GM19351 (cell line): ENCODE results near the gene ROR2.
"Not testable (repeated sequence)": the region's sequence is repeated elsewhere in the genome, so short reads cannot be mapped to it uniquely, and the experiment has no call there.

Experiments
- ATAC-seq: cut with Tn5 transposase; IDR thresholded peaks from one replicate; pipeline ENCODE4 v1.9.1; 2021; ENCODE audit warnings: mild to moderate bottlenecking, moderate library complexity; ENCODE audit not compliant: unreplicated experiment

ROR2 gene

DNA sequence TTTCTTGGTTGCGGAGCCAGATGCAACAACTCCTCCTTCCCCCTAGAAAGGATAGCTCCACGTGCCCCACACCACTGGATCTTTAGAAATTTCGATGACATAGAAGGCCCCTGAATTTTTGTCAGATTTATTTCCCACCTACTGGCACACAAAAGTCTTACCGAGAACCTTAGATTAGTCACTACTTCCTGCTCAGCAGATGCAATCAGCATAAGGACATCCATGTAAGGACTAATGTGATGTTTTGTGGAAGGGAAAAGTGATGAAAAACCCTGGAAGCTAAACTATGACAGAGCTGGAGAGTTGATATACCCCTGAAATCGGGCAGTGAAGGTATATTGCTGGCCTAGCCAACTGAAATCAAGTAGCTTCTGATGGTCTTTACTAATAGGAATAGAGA is 400.9 kb downstream of the ROR2 start:
- no peak for ATAC-seq

DNA sequence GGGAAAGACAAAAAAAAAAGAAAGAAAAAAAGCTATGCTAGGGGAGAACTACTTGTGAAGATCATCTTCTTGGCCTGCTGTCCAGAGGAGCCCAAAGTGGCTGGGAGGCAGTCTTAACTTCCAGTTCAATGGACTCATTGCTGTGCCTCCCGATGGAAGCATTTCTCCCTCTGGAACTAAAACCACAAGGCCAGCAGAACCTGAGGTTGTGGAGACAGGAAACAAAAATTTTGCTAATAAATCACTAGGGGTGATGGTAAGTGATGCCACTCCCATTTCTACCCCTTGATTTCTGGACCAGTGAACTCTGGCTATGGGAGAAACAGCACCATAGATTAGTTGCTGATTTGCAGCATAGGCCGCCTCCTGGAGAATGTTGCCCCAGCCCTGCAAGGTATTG is 402.9 kb downstream of the ROR2 start:
- no peak for ATAC-seq

DNA sequence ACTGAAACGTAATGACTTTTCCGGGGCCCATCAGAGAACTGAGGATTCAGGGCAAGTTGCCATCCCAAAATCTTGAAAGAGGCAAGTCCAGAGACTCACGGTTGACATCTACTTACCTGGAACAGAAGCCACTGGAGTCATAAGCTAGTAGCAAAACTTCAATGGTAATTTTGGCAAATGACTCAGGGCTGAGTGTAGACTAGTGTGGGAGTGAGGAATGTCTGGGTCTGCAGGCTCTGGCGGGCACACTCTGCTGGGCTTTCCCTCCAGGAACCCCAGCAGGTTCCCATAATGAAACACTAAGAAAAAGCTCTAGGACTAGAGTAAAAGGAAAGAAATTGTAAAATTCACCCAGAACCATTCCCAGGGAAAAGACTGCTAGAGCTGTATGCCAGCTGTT is 403.5 kb downstream of the ROR2 start:
- no peak for ATAC-seq

DNA sequence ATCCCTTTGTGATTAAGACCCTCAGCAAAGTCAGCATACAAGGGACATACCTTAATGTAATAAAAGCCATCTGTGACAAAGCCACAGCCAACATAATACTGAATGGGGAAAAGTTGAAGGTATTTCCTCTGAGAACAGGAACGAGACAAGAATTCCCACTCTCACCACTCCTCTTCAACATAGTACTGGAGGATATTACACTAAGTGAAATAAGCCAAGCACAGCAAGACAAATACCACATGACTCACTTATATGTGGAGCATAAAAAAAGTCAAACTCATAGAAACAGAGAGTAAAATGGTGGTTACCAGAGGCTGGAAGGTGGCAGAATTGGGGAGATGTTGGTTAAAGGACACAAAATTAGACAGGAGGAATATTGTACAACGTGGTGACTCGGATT is 408.3 kb downstream of the ROR2 start:
- no peak for ATAC-seq

DNA sequence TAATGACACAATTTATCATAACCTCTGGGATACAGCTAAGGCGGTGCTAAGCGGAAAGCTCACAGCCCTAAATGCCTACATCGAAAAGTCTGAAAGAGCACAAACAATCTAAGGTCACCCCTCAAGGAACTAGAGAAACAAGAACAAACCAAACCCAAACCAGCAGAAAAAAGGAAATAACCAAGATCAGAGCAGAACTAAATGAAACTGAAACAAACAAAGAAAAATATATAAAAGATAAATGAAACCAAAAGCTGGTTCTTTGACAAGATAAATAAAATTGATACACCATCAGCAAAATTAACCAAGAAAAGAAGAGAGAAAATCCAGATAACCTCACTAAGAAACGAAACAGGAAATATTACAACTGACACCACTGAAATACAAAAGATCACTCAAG is 409.5 kb downstream of the ROR2 start:
- not testable (repeated sequence) for ATAC-seq

DNA sequence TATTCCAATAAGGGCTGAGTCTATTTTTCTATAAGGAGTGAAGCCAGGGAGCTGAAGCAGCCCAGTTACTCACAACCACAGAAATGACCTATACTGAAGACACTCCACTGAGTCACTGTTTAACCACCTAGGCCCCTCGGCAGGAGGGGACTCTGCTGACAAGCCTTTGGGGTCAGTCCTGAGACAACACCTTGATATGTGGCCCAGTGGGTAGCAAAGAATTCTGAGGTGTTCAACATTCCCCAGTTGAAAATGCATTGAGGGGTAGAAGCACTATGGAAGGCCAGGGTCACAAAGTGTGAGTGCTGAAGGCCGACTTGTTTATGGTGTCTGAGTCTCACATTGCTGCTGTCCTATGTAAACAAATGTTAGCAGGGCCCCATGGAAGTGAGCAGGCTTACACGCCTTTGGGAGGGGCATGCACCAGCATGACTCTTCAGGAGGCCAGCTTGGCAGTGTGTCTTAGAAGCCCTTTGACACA is 413.8 kb downstream of the ROR2 start:
- ATAC-seq, result no peak

DNA sequence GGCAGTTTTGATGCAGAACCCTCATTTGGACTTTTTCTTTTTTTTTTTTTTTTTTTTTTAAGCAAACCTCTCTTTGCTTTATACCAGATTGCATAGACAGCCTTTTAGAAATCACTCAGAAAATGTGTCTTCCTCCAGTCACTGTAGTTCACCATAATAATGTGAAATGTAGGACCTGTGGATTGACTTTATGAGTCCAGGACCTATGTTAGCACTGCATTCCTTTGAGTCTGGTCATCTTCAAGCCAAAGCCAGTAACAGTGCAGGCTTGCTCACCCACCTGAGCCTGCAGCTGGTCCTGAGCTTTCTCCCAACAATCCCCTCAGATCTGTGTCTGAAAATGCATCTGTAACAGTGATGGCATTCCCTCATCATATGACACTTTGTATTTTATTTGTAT is 415.7 kb downstream of the ROR2 start:
- ATAC-seq, result no peak

DNA sequence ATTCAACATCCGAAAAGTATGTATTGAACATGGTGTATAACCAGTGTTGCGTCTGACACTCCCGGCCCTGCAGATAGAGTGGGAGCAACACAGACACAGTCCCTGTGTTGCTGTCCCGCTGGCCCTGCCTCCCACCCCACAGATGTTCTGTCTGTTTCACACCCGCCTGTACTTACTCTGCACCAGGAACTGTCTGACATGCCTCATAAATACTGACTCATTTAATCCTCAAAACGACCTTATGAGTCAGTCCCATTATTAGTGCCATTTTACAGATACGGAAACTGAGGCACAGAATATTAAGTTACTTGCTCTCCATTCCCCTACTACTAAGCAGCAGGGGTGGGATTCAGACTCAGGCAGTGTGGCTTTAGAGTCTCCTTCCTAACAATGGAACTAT is 416.6 kb downstream of the ROR2 start:
- ATAC-seq, result no peak

DNA sequence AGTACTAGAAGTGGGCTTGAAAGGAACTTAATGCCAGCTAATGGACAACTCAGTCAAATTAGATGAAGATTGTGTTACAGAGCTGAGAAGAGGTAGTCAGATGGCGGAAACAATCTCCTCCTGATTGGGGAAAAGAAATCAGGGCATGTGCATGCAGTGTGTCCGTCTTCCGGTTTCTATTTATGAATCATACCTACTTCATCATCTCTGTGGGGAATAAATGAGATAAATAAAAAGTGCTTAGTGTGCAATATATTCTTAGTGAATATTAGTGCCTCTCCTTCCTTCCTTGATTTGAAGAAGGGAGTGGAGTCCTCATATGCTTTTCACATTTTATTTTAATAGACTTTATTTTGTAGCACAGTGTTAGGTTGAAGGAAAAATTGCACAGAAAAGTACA is 417.7 kb downstream of the ROR2 start:
- no peak for ATAC-seq

DNA sequence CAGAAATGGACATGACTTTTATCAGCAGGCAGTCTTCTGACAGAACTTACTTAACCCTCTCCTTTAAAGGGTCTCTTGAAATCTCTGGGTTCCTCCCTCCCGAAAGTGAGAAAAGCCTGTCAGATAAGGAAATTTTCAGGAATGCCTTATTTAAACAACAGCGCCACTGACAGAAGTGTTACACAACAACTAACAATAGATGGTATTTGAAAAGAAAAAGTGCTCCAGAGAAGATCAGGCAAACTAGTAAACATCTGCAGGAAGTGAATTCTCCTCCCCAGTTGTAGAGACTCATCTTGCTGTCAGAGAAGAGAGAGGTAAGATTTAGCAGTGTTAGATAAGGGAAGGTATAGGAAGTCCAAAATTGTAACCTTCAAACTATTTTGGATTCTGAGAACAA is 419.2 kb downstream of the ROR2 start:
- no peak for ATAC-seq

DNA sequence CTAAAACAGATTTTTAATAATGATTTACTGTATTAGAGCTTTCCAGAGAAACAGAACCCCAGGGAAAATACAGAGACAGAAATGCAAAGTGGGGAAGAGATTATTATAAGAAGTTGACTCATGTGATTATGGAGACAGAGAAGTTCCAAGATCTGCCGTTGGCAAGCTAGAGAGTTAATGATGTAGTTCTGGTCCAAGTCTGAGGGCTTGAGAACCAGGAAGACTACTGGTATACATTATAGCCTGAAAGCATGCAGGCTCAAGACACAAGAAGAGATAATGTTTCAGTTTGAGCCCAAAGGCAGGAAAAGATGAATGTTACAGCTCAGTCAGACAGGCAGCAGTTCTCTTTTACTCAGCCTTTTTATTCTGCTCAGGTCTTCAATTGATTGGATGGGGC is 427.5 kb downstream of the ROR2 start:
- no peak for ATAC-seq

DNA sequence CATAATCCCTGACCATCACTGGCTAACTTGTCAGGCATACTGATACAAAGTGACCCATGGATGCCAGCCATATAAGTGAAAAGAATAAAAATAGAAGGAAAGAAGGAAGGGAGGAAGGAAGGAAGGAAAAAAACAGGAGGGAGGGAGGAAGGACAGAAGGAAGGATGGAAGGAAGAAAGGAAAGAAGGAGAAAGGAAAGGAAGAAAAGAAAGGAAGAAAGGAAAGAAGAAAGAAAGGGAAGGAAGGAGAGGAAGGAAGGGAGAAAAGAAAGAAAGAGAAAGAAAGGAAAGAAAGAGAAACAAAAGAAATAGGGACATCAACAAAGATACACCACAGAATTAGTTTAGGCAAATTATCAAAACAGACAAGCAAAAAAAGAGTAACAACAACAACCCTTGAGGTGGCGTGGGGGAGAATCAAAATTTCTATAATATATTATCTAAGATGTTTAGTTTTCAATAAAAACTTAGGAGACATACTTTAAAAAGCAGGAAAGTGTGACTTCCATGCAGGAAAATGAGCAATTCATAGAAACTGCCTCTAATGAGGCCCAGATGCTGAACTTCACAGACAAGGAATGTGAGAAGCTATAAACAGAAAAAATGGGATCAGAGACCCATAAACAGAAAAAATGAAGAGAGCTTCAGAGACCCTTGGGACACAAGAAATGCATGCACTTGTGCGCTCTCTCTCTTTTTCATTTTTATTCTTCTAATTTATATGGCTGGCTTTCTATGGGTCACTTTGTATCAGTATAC is 430.3 kb downstream of the ROR2 start:
- no peak for ATAC-seq

DNA sequence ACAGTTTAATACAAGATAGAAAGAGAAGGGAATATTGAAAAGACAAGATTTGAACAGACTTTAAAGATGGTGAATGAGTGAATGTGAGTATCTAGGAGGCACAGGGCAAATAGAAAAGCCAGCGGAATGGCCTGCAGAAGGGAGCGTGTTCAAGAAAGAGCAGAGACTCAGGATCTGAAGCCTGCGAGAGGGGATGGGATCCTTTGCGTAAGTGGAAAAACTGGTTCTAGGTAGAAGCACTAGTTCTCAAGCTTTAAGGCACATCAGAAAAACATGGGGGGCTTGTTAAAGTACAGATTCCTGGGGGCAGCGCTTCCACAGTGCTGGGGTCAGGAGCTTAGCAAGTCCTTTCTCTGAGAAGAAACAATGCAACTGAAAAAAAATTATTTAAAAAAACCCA is 431.6 kb downstream of the ROR2 start:
- no peak for ATAC-seq

DNA sequence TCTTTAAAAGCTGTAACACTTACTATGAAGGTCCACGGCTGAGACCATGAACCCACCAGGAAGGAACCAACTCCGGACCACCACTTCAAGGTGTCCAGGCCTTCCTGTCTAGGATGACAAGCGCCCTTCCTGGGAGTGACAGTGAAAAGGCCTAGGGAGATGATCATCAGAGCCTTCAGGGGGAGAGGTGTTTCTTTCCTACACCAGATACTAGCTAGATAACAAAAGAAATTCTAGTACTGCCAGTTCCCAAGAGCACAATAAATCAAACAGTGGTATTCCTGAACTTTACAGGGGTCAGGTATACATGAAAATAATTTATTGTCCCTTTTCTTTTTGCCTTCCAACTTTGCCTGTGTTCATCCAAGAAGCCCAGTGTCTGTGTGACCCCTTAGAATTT is 432.2 kb downstream of the ROR2 start:
- ATAC-seq, result no peak

DNA sequence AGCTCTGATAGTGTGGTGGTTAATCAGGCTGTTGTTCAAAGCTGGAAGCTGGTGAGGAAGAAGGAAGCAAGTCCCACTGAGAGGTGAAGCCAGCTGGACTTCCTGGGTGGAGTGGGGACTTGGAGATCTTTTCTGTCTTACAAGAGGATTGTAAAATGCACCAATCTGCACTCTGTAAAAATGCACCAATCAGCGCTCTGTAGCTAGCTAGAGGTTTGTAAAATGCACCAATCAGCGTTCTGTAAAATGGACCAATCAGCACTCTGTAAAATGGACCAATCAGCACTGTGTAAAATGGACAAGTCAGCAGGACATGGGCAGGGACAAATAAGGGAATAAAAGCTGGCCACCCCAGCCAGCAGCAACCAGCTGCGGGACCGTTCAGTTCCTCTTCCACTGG is 432.7 kb downstream of the ROR2 start:
- ATAC-seq, result not testable (repeated sequence)

DNA sequence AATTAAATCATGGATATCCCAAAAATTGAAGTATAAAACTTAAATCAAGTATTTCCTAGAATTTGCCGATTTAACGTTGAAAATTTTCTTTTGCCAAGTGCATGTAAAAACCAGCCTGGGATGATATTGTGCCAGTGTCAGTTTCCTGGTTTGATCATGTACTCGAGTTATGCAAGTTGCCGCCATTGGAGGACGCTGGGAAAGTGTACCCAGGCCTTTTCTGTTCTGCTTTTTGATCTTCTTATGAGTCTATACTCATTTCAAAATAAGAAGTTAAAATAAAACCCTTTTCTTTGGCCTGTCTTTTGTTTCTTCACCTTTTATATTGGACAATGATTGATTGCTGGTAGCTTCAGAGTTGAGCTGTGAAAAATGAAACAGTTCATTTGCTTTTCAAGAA is 433.3 kb downstream of the ROR2 start:
- ATAC-seq, result no peak

DNA sequence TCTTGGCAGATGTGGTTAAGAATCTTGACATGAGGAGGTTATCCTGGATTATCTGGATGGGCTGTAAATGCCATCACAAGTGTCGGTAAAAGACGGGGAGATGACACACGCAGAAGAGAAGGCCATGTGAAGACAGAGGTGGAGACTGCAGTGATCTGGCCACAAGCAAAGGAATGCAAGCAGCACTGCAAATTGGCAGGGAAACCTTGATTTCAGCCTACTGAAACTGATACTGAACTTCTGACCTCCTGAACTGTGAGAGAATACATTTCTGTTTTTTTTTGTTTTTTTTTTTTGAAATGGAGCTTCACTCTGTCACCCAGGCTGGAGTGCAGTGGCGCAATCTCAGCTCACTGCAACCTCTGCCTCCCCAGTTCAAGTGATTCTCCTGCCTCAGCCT is 433.9 kb downstream of the ROR2 start:
- no peak for ATAC-seq

DNA sequence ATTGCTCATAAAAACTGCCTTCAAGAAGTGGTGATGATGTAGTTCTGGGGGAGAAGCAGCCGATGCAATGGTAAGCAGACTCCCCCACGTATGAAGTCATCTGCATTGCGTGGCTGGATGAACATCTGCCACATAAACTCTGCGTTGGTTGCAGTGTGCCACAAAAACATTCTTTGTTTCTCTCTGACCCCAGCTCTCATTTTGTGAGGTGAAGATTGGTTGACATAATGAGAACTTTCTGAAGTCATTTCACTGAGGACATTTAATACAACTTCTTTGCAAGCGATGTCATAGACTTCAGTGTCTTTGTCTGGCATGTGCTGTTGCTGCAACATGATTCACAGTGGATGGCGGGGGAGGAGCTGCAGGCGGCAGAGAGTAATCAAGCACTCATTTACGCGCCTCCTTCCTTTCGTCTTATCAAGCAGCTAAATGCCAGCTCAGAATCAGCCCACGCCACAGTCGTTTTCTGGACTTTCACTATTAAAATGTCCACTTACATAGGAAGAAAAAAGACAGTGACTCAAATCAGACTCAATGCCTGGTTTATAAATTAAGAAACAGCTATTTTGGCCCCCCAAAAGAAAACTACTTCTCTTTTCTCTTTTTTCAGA is 434.8 kb downstream of the ROR2 start:
- peak; percentile 77 for ATAC-seq
